HG02870 (cell line): Measurements from ENCODE around the gene IFITM2.
"Not testable (repeated sequence)": the region's sequence is repeated elsewhere in the genome, so short reads cannot be mapped to it uniquely, and the experiment has no call there.

Experiments
- ATAC-seq: cut with Tn5 transposase; IDR thresholded peaks from one replicate; pipeline ENCODE4 v1.9.1; 2021; ENCODE audit warnings: mild to moderate bottlenecking, moderate library complexity; ENCODE audit not compliant: unreplicated experiment

The IFITM2 gene

DNA sequence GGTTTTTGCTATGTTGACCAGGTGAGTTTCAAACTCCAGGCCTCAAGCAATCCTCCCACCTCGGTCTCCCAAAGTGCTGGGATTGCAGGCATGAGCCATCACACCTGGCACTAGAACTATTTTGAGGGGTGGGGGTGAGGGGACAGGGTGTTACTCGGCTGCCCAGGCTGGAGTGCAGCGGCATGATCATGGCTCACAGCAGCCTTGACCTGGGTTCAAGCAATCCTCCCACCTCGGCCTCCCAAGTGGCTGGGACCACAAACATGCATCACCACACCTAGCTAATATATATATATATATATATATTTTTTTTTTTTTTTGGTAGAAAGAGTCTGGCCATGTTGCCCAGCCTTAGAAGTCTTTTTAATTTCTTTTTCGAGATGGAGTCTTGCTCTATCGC lies 30.1 kb downstream of the IFITM2 start:
- no peak for ATAC-seq

GRCh38 chr11:339963-340362 lies 32.3 kb downstream of the IFITM2 start:
- no peak for ATAC-seq

DNA sequence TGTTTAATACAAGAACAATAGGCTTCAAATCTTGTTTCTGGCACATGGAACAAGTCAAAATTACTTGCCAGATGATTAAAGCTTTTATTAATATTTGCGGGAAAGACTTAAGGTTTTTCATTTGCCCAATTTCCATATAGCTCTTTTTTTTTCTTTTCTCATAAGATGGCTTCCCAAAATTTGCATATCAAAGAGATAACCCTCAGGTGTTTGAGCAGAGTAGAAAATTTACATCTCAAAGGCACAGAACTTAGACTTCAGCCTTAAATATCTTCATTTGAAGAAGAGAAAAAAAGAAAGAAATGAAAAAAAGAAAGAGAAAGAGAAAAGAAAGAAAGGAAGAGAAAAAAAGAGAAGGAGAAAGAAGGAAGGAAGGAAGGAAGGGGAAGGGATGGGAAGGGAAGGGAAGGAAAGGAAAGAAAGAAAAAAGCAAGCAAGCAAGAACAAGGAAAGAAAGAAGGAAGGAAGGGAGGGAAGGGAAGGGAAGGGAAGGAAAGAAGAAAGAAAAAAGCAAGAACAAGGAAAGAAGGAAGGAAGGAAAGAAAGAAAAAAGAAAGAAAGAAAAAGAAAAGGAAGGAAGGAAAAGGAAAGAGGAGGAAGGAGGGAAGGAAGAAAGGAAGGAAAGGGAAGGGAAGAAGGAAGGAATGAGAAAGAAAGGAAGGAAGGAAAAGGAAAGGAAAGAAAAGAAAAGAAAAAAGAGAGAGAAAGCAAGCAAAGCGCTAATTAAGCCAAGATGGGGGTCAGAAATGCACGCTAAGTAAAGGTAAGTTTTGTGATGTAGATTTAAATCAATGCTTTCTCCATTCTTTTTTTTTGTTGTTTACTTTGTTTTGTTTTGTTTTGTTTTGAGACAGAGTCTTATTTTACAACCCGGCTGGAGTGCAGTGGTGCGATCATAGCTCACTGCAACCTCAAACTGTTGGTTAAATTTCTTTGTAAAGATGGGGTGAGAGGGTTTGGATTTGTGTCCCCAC lies 33.2 kb downstream of the IFITM2 start:
- no peak for ATAC-seq

DNA sequence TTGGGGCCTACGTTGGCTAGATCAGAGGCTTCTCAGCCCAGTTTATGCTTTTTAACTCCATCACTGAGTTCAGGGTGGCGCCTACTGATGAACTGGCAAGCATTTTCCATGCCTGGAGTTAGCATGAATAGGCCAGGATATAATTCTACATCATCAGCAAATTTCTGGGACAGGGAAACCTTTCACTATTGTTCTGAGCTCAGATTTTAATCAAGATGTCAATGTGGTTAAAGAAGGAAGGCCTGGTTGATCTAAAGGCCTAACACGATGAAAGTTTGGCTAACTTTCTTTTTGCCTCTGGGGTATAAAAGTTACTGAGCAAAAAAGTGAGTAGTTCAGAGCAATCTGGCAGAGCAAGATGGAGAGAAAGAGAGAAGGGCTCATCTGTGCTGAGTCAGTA lies 34.7 kb downstream of the IFITM2 start:
- no peak for ATAC-seq

DNA sequence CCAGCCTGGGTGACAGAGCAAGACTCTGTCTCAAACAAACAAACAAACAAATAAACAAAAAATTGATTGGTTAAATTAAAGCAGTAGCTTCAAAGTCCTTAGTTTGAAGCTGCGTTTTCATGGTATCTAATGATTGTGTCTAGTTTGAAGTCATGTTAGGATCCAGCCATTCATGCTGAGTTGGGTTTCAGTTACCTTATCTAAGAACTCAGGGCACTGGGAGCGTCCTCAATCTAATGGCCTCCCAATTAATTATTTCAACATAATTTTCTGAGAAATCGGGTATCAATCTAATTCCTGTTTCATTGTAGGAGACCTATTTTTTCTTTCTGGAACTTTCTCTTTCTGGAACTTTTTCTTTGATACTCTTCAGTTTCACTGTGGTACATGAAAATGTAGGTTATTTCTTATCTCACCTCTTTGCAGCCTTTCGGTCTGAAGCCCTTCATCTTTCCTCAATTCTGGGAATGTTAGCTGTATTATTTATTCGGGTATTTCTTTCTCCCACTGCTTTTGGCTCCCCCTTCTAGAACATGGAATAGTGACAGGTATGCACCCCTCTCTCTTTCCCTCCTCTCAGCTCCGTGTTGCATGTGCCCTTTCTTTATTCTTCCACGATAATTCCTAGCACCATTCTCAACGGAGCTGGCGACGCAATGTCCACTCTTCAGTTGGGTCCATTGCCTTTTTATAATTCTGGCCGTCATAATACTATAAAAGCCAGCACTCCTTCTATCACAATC lies 37.4 kb downstream of the IFITM2 start:
- no peak for ATAC-seq

DNA sequence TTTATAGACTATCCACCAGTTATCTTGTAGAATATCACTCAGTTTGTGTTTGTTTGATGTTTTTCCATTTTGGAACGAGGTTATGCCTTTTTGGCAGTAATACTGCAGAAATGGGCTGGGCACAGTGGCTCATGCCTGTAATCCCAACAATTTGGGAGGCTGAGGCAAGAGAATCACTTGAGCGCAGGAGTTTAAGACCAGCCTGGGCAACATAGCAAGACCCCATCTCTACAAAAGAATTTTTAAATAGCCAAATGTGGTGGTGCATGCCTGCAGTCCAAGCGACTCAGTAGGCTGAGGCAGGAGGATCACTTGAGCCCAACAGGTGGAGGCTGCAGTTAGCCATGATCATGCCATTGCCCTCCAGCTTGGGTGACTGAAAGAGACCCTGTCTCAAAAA lies 38.9 kb downstream of the IFITM2 start:
- no peak for ATAC-seq

DNA sequence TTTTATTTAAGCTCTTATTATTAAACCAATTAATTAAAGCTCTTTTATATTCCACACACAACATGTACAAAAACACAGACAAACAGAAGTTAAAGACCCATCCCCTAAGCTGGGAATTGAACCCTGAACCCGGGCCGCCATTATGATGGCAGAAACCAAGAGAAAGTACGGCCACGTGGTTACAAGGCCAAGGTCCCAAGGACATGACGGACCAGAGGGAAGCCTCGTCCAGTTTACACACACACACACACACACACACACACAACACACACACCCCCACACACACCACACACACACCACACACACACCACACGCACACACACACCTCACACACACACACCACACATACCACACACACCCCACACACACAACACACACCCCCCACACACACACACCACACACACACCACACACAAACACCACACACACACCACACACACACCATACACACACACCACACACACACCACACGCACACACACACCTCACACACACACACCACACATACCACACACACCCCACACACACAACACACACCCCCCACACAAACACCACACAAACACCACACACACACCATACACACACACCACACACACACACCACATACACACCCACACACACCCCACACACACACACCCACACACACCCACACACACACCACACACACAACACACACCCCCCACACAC lies 41.8 kb downstream of the IFITM2 start:
- not testable (repeated sequence) for ATAC-seq

DNA sequence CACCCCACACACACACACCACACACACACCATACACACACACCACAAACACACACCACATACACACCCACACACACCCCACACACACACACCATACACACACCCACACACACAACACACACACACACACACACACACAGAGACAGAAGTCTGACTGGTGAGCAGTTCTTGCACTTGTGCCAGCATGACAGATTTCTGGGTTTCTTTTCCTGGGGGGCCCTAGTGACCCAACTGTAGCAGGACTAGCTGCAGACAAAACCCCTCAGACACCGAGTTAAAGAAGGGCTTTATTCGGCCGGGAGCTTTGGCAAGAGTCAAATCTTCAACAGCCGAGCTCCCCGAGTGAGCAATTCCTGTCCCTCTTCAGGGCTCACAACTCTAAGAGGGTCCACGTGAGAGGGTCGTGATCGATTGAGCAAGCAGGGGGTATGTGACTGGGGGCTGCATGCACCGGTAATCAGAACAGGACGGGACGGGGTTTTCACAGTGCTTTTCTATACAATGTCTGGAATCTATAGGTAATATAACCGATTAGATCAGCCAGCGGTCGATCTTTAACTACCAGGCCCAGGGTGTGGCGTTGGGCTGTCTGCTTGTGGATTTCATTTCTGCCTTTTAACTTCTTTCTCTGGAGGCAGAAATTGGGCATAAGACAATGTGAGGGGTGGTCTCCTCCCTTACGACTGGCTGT lies 42.6 kb downstream of the IFITM2 start:
- not testable (repeated sequence) for ATAC-seq

DNA sequence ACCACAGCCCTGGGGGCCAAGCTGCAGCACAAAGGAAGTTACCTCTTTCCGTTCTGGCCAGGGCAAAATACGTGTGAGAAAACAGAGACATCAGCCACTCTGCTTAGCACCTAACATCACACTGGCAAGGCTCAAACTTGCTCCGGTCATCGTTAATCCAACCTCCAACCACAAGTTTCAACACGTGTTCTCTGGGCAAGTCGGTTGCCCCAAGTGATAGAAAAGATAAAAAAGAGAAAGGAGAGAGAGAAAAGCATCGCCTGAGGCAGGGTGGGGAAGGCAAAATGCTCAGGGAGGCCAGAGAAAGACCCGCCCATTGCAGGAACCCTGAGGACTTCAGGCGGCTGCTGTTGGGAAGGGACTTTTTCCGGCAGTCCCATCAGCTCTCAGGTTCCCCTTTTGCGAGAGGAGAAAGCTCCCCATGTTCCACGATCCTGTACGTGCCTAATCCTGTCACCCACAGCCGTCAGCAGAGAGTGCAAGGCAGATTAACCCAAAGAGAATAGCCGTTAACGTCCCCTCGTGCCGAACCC lies 43.2 kb downstream of the IFITM2 start:
- ATAC-seq, result no peak

DNA sequence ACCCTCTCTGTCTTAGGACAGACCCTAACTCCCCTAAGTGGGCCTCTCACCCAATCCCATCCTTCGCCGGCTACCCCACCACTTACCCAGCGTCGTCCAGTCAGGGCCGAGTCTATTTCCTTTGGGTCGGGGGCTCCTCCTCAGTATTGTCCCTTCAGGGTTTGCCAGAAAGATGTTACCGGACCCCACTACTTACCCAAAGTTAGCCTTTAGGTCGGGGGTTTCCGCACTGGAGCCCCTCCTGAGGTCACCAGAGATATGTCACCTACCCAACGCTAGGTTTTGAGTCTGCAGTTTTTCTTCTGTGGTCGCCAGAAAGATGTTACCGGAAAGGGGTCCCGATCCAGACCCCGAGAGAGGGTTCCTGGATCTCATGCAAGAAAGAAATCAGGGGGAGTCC lies 43.8 kb downstream of the IFITM2 start:
- no peak for ATAC-seq

GRCh38 chr11:352456-353031 lies 44.9 kb downstream of the IFITM2 start:
- no peak for ATAC-seq

GRCh38 chr11:353179-353873 lies 45.7 kb downstream of the IFITM2 start:
- no peak for ATAC-seq

- no peak for ATAC-seq
Measured at GRCh38 chr11:355581-356458, 48.2 kb downstream of the IFITM2 start.

DNA sequence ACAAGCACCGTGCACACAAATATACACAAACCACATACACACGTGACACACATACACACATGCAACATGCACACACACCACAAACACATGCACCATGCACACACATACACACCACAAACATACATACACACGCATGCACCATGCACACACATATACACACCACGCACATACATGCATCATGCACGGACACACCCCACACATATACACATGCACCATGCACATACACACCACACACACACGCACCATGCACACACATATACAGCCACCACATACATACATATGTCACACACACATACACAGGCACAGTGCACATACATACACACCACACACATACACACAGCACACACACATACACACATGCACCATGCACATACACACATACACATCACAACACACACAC lies 49.0 kb downstream of the IFITM2 start:
- no peak for ATAC-seq

DNA sequence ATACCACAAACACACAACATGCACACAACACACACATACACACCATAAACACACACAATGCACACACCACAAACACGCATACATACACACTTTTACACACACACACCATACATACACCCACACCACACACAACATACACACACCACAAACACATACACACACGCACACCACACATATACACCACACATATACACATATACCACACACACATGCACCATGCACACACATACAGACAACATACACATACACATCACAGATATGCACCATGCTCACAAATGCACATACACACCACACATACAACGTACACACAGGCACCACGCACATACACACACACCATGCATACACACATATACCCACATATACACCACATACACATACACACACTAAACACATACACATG lies 50.0 kb downstream of the IFITM2 start:
- no peak for ATAC-seq

DNA sequence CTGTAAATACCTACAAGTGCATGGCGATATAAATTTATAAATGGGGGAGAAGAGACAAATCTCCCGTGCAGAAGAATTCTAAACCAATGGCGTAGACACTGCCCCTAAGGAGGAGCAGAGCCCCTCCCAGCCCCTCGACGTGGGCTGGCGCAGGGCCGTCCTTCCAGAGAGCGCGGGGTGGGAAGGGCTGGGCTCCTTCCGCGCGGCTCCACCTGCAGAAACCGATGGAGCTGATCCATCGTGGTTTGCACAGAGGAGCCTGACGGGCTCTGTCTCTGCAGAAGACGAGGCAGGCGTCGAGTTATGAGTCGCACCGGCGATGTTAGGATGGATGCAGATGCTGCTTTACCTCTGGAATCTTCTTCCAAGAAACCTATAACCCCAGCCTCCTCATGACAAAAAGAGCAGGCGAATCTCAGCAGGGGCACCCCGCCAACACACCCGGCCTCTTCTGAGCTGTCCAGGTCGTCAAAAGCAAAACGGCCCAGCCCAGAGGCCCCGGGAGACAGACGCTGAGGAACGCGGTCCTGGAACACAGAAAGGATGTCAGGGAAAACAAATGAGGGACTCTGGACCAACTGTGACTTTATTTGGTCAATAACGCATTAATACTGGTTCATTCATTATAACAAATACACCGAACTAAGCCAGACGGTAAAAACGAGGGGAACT lies 50.6 kb downstream of the IFITM2 start:
- no peak for ATAC-seq
